ENCODE results near the gene TUBB4A.

The TUBB4A gene

DNA sequence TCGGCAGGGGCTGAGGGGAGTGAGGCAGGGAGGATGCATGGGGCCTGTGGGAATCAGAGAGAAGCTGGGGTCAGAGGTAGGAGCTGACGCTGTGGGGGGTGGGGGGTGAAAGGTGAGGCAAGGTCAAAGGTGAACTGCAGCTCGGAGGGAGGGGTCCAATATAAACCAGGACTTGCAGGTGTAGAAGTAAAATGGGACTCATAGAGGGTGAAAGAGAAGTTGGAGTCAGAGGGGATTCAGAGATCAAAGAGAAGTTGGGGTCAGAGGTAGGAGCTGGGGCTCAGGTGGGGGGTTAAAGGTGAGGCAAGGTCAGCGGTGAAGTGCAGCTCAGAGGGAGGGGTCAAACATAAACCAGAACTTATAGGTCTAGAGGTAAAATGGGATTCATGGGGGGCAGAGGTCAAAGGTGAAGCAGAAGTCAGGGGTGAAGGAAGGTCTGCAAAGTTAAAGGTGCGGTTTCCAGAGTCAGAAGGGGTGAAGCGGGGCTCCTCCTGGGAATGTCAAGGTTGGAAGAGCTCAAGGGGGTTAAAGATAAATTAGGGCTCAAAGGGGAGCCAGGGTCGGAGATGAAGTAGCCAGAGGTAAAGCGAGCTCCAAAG is 7.6 kb downstream of the TUBB4A start:
- no peak for DNase-seq (ENCODE audit: low spot score)

DNA sequence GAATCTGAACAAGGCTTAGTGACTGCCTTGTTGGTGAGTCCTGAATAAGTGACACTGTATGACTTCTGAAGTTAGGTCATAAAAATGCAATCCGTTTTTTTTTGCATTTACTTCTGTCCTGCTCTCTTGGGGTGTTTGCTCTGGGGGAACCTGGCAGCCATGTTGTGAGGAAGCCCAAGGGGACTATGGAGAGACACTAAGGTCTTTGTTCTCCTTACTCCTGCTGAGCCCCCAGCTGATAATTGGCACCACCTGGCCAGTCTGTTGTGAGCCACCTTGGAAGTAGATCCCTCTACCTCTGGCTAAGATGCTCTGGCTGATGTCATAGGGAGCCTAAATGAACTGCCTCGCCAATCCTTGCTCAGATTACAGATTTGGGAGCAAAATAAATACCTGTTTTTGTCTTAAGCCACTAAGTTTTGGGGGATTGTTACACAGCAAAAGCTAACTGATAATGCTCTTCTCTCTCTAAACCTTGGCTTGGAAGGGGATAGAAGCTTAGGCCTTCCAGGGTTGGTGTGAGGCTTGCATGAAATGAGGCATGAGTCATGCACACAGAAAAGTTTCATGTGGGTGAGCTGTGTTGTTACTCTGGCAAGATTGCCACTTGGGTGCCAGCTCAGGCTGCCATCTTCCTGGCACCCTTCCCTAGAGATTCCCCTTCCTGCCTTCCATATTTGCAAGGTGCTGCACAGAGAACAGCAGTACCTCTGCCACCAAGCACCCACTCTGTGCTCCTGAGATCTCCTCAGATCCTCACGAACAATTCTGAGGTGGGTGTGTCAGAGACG is 10.1 kb downstream of the TUBB4A start:
- DNase-seq (ENCODE audit: low spot score), result no peak

GRCh38 chr19:6490134-6490533 is 12.0 kb downstream of the TUBB4A start:
- DNase-seq (ENCODE audit: low spot score), result no peak

DNA sequence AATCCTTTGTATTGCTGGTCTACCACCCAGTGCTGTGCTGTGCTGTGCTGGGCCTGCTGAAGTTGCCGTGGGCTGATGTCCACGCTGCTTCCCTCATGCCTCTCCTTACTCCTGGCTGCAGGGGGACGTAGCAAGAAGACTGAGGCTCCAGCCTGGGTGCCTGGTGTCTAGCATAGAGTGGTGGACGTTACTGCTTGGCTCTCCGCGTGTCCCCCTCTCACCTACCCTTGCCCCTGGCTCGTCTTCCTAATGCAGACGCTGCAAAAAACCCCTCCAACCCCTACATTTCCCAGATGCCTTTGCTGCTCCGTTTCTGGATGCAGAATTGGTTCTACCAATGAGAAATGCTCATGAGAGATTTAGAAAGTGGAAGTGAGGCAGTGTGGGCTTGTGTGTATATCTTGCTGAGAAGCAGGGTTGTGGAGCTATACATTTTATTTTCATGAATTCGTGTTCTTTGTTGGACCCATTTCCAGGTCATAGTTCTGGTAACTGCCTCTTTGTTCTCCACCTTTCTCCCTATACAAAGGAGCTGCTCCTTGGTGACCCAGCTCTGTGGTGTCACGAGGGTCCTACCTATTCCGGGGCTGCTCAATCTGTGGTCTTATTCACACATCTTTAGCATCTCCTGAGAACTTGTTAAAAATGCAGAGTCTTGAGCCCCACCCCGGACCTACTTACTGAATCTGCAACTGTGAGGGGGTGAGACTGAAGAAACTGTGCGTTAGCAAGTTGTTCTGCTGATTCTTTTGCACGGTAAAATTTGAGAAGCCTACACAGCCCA is 12.6 kb downstream of the TUBB4A start:
- DNase-seq (ENCODE audit: low spot score), result no peak

DNA sequence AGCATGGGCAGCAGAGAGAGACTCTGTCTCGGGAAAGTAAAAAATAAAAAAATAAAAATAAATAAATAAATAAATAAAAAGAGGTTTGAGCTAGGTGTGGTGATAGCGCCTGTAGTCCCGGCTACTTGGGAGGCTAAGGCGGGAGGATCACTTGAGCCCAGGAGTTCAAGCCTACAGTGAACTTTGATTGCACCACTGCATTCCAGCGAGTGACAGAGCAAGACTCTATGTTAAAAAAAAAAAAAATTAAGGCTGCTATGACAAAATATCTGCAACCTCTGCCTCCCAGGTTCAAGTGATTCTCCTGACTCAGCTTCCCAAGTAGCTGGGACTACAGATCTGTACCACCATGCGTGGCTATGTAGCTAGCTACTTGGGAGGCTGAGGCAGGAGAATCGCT is 17.3 kb downstream of the TUBB4A start:
- no peak for DNase-seq (ENCODE audit: low spot score)

- DNase-seq (ENCODE audit: low spot score), result no peak
These were observed 17.9 kb downstream of the TUBB4A start for GRCh38 chr19:6484230-6484629.

DNA sequence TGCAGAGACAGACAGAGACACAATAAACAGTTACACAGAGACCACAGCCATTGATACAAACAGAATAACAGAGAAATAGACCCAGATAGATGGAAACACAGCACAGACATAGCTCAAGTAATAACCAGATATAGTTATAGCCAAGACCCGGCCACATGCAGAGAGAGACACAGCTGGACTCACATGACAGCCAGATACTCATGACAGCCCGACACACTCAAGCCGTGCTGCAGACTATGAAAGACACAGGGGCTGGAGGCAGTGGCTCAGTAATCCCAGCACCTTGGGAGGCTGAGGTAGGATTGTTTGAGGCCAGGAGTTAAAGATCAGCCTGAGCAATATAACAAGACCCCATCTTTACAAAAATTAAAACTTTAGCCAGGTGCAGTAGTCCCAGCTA is 18.9 kb downstream of the TUBB4A start:
- DNase-seq (ENCODE audit: low spot score), result no peak

GRCh38 chr19:6482343-6482686 is 19.8 kb downstream of the TUBB4A start:
- no peak for DNase-seq (ENCODE audit: low spot score)

DNA sequence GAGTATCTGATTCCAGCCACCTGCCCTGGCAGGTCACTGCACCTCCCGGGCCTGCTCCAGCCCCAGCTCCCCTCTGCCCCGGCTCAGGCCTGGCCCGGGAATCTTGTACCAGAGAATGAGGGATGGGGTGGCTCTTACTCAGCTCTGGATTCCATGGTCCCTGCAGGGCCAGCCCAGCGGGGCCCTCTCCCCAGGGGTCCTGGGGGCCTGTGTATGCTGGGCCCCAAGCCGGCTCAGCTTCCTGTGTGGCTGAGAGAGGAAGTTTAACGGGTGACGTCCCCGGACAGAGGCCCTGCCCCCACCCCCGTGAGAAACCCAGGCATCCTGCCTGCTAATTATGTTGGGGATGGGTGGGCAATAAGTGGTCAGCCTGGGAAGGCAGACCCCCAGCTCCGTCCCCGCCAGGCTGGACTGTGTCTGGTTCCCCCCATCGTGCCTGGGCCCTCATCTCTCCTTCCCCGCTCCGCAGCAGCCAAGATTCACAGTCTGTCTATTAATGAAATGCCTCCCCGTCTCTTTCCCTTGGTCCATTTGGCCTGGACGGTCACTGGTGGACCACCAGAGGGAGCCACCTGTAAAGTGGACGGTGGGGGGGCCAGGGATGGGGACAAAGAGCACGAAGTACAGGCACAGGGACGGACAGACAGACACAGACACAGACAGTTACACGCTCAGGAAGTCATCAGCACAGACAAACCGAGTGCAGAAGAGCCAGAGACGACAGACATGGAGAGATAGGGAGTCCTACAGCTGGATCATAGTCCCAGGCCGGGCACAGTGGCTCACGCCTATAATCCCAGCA is 20.4 kb downstream of the TUBB4A start, which contains the start of gene DENND1C:
DENND1C (minus strand) TSS at position 247 of the 802 bp plus-strand sequence; CDS start at position 155, 92 bp downstream.
- no peak for DNase-seq (ENCODE audit: low spot score)

DNA sequence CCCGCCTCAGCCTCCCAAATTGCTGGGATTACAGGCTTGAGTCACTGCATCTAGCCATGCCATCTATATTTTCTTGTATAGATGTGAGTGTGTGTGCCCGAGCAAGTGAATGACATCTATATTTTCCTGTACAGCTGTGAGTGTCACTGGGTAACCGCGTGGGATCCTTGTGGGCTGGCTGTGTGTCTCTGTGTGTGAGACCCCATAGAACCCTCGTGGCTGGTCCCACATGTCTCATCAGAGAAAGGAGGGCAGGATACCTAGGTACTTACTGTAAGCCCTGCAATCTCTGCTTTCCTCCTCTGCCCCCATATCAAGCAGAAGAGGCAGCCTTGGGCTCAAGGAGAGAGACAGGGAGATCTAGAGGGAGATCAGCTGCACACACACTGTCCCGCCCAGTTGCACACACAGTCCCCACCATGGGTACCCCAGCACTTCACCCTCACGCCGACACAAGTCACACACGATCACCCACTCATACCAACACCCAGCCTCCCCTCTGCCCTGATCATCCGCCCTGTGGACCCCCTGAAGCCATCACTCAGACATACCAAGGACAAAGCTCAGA is 21.2 kb downstream of the TUBB4A start:
- DNase-seq (ENCODE audit: low spot score), result no peak

DNA sequence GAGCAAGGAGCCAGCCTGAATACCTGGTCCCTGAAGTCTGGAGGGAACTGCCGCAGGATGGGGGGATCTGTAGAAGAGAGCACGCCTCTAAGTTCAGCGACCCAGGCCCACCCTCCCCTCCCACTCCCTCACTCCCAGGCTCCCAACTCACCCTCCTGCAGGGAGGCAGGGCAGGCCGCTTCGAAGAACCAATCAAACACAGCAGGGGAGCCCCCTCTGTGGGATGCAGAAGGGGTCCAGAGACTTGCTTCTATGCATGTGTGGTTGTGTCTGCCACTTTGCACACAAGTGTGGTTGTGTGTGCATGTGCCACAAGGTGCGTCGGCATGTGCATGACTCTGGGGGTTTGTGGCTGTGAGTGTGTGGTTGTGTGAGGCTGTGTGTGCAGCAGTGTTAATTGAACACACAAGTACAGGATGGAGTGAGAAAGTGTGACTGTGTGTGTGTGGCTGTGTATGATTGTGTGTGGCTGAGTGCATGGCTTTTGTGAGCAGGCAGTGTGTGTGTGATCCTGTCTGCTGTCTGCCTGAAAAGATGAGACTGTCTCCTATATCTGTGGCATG is 22.2 kb downstream of the TUBB4A start:
- DNase-seq (ENCODE audit: low spot score), result no peak

DNA sequence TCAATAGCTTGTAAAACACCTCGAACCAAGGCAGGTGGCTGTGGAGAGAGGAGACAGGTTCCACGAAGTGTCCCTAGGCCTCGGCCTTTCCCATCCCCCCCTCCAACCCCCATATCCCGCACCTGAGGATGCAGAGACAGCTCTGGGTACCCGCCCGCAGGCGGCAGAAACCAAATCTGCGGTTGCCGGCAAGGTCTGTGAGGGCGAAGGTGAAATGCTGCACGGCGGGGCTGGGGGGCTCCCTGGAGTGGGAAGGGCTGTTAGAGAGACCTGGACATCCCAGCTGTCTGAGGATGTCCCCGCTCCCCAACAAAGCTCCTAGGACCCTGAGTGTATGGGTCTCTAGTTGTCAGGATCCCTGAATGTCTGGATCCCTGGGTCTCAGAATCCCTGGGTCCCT is 23.3 kb downstream of the TUBB4A start:
- DNase-seq (ENCODE audit: low spot score), result no peak

DNA sequence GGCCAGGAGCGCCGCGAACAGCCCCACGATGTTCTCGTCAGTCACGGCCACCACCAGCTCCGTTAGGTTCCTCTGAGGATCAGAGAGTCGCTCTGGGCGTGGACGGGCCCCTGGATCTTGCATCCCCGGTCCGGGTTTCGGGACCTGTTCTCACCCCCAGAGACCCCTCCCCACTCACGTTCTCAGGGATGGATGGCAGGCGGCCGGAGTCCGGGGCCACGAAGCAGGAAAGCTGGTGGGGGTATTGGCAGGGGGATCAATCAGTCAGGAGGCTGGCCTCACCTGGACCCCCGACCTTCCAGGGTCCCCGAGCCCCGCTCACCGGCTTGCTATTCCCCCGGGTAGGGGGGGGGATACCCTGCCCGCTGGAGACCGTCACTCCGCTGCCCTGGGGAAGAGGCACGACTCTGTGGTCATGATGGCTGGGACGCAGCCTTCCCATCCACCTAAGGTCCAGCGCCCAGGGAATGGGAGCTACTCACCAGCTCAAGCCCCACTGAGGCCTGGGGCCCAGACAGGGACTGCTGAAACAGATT is 25.1 kb downstream of the TUBB4A start:
- no peak for DNase-seq (ENCODE audit: low spot score)

DNA sequence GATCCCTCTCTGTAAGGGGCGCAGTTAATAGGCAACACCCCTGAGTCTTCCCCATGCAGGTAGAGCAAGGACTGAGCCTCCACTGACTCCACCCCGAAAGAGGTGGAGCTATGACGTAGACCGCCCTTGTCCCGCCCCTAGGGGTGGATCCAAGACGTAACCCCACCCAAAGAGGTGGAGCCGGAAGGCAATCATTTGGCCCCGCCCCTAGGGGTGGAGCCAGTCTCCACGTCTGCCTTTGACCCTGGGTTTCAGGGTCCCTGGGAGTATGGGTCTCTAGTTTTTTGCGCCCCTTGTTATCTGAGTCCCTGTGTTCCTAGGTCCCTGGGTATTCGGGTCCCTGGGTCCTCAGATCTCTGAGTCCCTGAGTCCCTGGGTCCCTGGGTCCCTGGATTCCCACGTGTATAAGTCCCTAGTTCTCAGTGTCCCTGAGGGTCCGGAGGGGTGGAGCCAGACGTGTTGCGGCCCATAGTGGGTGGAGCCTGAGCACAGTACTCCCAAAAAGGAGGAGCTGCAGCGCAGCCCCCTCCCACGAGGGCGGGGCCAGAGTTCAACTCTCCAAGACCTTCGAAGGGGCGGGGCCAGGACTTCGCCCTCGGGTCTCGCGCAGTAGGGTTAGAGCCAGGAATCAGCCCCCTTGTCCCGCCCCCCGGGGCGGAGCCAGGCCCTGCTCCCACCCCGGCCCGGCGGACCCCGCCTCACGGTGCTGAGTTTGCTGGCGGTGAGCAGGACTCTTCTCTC is 25.8 kb downstream of the TUBB4A start:
- DNase-seq (ENCODE audit: low spot score), result peak; percentile 82

GRCh38 chr19:6475321-6476108 is 26.6 kb downstream of the TUBB4A start:
- no peak for DNase-seq (ENCODE audit: low spot score)

GRCh38 chr19:6473647-6474046 is 28.5 kb downstream of the TUBB4A start:
- DNase-seq (ENCODE audit: low spot score), result no peak

DNA sequence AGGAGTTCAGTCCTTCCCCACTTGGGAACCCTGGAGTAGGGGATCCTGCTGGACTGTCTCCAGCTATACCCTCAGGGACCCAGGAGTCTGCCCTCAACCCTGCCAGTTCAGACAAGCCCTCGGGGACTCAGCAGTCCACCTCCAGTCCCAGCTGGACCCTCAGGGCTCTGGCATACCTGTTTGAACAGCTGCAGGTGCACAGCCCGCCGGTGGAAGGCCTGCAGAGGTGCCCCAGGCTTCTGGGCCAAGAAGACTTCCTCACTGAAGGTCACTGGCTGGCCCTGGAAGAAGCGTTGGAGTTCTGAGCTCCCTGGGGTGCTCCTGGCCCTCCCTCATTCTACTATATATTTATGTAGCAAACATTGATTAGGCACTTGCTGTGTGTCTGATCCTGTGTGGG is 29.4 kb downstream of the TUBB4A start:
- DNase-seq (ENCODE audit: low spot score), result no peak

DNA sequence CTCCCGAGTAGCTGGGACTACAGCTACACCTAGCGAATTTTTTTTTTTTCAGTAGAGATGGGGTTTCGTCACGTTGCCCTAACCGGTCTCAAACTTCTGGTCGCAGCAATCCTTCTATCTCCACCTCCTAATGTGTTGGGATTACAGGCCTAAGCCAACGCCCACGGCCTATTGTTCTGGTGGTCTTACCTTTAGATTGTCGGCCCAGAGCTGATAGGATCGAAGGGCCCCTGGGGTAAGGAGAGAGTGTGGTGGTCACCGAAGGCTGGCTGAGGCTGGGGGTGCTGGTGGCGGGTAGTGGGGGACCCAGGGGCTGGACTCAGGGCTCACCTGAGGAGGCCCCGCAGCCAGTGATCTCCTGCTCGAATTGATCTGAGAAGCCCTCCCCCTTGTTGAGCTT is 31.0 kb downstream of the TUBB4A start:
- DNase-seq (ENCODE audit: low spot score), result no peak

GRCh38 chr19:6470173-6470572 is 31.9 kb downstream of the TUBB4A start:
- DNase-seq (ENCODE audit: low spot score), result no peak

- DNase-seq (ENCODE audit: low spot score), result no peak
These were observed 34.7 kb downstream of the TUBB4A start for GRCh38 chr19:6467384-6467783.

Measured in COLO829 (cell line).